SK-N-SH treated with all-trans-retinoic acid at 6 μM for 48 hours (cell line): ENCODE results near the gene POMZP3.
"Not testable (repeated sequence)": the region's sequence is repeated elsewhere in the genome, so short reads cannot be mapped to it uniquely, and the experiment has no call there.

ENCODE experiments used
- GLIS3 ChIP-seq: fragments of 250-450 bp; sonication (Bioruptor Pico); IDR thresholded peaks from 2 replicates; pipeline ENCODE4 v1.5.0; 2020; ENCODE audit warnings: mild to moderate bottlenecking, moderate library complexity
- RARB ChIP-seq: fragments of 250-450 bp; sonication (Bioruptor Pico); IDR thresholded peaks from 2 replicates; pipeline ENCODE4 v1.8.0; 2021; ENCODE audit warnings: mild to moderate bottlenecking, moderate library complexity
- ZFP30 ChIP-seq: fragments of 450-650 bp; formaldehyde crosslinking; IDR thresholded peaks from 2 replicates; pipeline ENCODE4 v1.5.0; 2022; ENCODE audit warnings: mild to moderate bottlenecking, moderate library complexity

GRCh38 chr7:76591602-76592304 lies 35.3 kb downstream of the POMZP3 start:
- TF ChIP-seq GLIS3, ZFP30, RARB (CRISPR knock-in tag): not testable (repeated sequence)
